PC-9 (cell line): ENCODE measurements around the gene KLHL14.

Experiments used
- EZH2 ChIP-seq: fragments of 200-600 bp; sonication (generic); IDR thresholded peaks from 2 replicates; pipeline ENCODE4 v1.8.0; 2017; ENCODE audit warnings: antibody characterized with exemption, low read depth
- TF ChIP-seq, protein P1 (sequence below): fragments of 200-600 bp; sonication (generic); conservative IDR thresholded peaks from 2 replicates; pipeline ENCODE4 v1.6.1; 2017; ENCODE audit warnings: mixed run types, antibody characterized with exemption, mild to moderate bottlenecking, moderate library complexity

DNA sequence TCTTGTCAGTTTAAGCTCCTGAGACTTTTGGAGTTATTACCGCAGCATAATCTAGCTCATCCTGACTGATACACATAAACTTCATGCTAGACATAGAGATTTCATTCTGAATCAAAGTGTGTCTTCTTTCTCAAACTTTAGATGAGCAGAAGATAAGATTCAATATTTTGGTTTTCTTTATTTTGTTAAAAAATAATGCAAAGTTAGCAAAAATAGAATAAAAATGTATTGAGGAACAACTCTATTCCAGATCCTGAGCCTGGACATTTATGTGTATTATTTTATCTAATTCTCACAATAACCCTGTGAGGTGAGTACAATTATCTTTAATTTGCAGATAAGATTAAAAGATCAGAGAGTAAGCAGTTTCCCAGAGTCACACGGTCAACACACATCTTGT lies 38.4 kb downstream of the KLHL14 start:
- TF ChIP-seq, protein P1, sequence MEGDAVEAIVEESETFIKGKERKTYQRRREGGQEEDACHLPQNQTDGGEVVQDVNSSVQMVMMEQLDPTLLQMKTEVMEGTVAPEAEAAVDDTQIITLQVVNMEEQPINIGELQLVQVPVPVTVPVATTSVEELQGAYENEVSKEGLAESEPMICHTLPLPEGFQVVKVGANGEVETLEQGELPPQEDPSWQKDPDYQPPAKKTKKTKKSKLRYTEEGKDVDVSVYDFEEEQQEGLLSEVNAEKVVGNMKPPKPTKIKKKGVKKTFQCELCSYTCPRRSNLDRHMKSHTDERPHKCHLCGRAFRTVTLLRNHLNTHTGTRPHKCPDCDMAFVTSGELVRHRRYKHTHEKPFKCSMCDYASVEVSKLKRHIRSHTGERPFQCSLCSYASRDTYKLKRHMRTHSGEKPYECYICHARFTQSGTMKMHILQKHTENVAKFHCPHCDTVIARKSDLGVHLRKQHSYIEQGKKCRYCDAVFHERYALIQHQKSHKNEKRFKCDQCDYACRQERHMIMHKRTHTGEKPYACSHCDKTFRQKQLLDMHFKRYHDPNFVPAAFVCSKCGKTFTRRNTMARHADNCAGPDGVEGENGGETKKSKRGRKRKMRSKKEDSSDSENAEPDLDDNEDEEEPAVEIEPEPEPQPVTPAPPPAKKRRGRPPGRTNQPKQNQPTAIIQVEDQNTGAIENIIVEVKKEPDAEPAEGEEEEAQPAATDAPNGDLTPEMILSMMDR: no peak
- no peak for TF ChIP-seq EZH2
